ENCODE data around the gene SEMA7A.
"Not testable (repeated sequence)": the region's sequence is repeated elsewhere in the genome, so short reads cannot be mapped to it uniquely, and the experiment has no call there.

Gene SEMA7A

GRCh38 chr15:74373056-74373650, 60.6 kb downstream of the SEMA7A start:
- DNase-seq (ENCODE audit: low read depth): no peak

- DNase-seq (ENCODE audit: low read depth): no peak
Measured at GRCh38 chr15:74370471-74370870, 63.3 kb downstream of the SEMA7A start.

- DNase-seq (ENCODE audit: low read depth): no peak
Measured at GRCh38 chr15:74369756-74370155, 64.0 kb downstream of the SEMA7A start.

DNA sequence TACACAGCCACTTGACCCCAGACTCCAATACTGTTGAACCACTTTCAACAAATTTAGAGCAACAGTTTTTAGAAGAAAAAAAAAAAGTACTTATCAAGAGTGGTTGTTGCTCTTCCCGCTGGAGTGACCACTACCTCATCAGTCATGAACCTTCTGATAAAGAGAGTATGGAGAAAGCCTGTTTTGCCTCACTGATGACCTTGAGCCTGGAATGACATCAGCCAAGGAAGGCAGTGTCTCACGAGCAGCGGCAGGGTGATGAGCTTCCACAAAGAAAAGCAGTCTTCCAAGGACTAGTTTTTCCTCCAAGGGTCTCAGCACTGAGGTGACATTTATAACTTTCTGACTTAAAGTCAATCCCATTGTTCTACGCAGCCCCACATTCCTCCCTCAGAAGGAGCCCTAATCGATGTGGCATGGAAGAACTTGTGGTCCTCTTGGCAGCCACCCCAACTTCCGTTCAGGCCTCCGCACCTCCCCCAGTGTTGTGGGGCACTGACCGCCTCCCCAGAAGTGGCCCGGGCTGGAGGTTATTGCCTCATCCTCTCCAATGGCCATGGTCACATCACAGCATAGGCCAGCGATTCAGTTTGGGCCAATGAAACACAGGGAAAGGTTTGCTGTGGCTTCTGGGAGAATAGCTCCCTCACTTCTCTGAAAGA, 64.5 kb downstream of the SEMA7A start:
- DNase-seq (ENCODE audit: low read depth): no peak

DNA sequence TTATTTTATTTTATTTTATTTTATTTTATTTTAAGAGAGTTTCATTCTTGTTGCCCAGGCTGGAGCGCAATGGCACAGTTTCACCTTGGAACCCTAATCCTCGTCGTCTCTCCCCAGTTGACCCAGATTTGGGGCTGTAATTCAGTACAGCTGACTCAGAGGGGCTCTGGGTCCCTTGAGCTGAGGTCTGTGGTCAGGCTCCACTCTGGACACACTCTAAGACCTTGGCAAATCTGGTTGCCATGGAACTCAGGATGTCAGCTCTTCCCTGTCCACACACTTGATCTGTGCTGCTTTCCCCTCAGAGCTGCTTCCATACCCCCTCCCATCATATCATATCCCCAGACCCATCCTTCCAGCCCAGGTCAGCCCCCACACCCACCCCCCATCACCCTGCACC, 65.6 kb downstream of the SEMA7A start:
- DNase-seq (ENCODE audit: low read depth): no peak

DNA sequence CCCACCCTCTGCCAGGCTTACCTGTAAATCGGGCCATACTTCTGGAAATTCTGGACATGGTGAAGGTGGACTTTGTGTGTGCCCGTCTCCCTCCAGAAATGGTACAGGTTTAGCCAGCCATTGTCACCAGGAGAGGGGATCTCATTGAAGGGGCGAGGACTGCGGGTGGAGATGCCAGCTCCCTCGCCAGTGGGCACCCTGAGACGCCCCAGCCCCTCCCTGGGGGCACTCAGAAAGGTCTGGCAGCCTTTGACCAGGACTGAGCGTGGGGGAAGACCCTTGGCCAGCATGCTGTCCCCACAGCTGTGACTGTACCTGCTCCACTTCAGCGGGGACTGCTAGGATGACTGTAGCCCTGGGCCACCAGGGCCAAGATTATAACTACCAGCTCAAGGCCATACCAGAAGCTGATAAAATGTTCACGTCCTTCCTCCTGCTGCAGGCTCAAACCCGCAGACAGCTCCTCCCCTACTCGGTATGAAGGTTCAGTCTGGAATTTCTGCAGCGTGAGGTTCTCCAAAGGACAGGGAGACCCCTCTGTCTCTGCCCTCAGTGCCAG, 66.4 kb downstream of the SEMA7A start, which contains the start of gene CYP11A1:
Gene CYP11A1 (minus strand): TSS at position 351 of the 559 bp plus-strand sequence. CDS start 61 bp downstream, at position 290.
- DNase-seq (ENCODE audit: low read depth): no peak

GRCh38 chr15:74365598-74366445, 67.9 kb downstream of the SEMA7A start:
- DNase-seq (ENCODE audit: low read depth): no peak

GRCh38 chr15:74364936-74365597, 68.7 kb downstream of the SEMA7A start:
- no peak for DNase-seq (ENCODE audit: low read depth)

- no peak for DNase-seq (ENCODE audit: low read depth)
Measured at GRCh38 chr15:74362482-74362881, 71.3 kb downstream of the SEMA7A start.

DNA sequence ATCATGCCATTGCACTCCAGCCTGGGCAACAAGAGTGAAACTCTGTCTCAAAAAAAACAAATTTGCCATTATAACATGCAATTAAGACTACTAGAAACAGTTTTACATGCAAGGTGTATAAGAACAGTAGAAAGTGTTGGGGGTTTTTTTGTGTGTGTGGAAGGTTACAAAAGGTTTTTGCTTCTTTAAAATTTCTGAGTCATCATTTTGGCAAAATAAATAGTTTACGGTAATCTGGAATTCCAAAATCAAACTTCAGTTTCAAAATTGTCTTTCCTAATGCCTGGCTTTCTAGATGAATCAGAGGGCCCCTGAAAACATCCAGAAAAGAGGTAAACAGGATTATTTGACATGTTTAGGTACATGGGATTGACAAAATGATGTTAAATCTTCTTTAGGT, 72.9 kb downstream of the SEMA7A start:
- DNase-seq (ENCODE audit: low read depth): not testable (repeated sequence)

- not testable (repeated sequence) for DNase-seq (ENCODE audit: low read depth)
Measured at GRCh38 chr15:74359376-74359775, 74.4 kb downstream of the SEMA7A start.
